ENCODE measurements around the gene NIF3L1. TPM values are rescaled to one million over a fixed set of nuclear protein-coding genes. Genes with fewer than 3 reads are reported as not detected.

Gene NIF3L1
- total and polyA plus RNA-seq, 10 of the 15 experiments (the other 5 are each of a cell fraction or from before 2014, with no cell fraction given): 27.6 to 95.9 (median 53.8) TPM

DNA sequence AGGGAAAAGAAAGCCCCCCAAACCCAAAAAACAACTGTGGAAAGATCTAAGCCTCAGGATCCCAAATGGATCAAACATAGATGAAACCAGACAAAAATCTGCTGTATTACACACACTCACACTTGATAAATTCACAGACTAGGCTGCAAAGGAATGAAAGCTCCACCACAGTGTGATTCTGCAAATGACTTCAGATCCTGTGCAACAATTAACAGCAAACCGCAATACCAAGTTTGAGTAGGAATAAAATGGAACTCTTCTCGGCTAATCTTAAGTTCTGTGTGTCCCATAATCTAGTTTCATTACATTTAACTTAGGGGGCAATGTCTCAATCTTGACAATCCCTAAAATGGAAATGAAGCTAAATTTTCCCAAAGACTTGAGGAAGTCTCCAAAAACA is 36.6 kb upstream of the NIF3L1 start (continued):
- TF ChIP-seq CHD1 (IDR thresholded peaks at IDR 0.05; ENCODE audit: low read depth, low read length): no peak

DNA sequence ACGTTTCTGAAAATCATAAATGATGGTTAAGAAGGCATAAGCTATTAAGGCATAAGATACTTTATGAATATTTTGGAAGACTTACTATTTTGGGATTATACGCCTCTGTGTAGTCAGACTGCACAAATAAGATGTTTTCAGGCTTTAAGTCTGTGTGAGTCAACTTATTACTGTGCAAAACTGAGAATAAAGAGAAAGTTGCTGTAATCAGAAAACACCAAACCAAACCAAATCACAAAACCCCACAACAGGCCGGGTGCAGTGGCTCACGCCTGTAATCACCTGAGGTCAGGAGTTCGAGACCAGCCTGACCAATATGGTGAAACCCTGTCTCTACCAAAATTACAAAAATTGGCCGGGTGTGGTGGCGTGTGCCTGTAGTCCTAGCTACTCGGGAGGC is 32.4 kb upstream of the NIF3L1 start:
- peaks cover 5% of the 10 kb centered on the region; the same call in 1 of the 2 replicates for H4K20me1 ChIP-seq (ENCODE audit: control insufficient read depth, insufficient read depth)
- no peak for ATAC-seq
- no peaks in the 10 kb centered on the region for H3K4me1 ChIP-seq (ENCODE audit: control insufficient read depth, insufficient read depth, low read length)
- H3K4me2 ChIP-seq (ENCODE audit: control insufficient read depth, insufficient read depth): no peak overlapping the region
- WGBS (ENCODE audit: insufficient coverage, insufficient replicate concordance, low lambda C conversion rate, missing lambda C conversion rate): 88% methylated on average over 8 of the region's 8 CpGs
- no peaks in the 10 kb centered on the region for H3K27me3 ChIP-seq (replicated peaks in 1 of 2; ENCODE audit: control insufficient read depth in 2 of 2, insufficient read depth in 2 of 2, low read length in 1 of 2)
- RAD21 ChIA-PET (ENCODE audit: unreplicated experiment): no interaction called here
- no peak overlapping the region for H2AFZ ChIP-seq (ENCODE audit: control insufficient read depth, low read depth, low read length)
- no peak overlapping the region for H3K4me3 ChIP-seq
- peaks cover 16 to 61% of the 10 kb centered on the region in 2 experiments for H3K36me3 ChIP-seq (ENCODE audit: control insufficient read depth in 2 of 2, insufficient read depth in 2 of 2, low read length in 1 of 2)
- H3K79me2 ChIP-seq (ENCODE audit: control insufficient read depth, insufficient read depth, low read length): peaks cover 51% of the 10 kb centered on the region
- H3K27ac ChIP-seq (ENCODE audit: control insufficient read depth, insufficient read depth): no peak overlapping the region
- POLR2A ChIA-PET: interaction anchor here (1.5 kb wide), 1 partner anchor 41 kb away, joined by 4 read pairs; no protein-coding TSS in a partner anchor
- no peak for DNase-seq (ENCODE audit: low read depth, low spot score)
- CTCF ChIA-PET: interaction anchor here (1.0 to 1.2 kb wide), 2 partner anchors 11 to 30 kb away, joined by 3 to 5 read pairs; no protein-coding TSS in a partner anchor
- SMC1A ChIA-PET (ENCODE audit: uncharacterized antibody, unreplicated experiment): no interaction called here
- TF ChIP-seq KLF5 (IDR thresholded peaks at IDR 0.05; ENCODE audit: partially characterized antibody): no peak
- TF ChIP-seq SUPT20H (IDR thresholded peaks at IDR 0.05; ENCODE audit: borderline replicate concordance, control insufficient read depth, low read depth, low read length): no peak
- no peak for TF ChIP-seq RCOR1 (conservative IDR thresholded peaks at IDR 0.05; ENCODE audit: low read depth, low read length)
- peak; percentile 44; the same call in 1 of the 2 replicates for TF ChIP-seq POLR2AphosphoS5 (IDR thresholded peaks at IDR 0.05; ENCODE audit: low read length)
- FAIRE-seq: no peak
- no TSS peak for BruUV-seq (replicated peaks)
- in situ Hi-C loops (cut with MboI): no loop called here
- H3K9ac ChIP-seq (ENCODE audit: control insufficient read depth, insufficient read depth, low read length): no peak overlapping the region
- no peaks in the 10 kb centered on the region for H3K9me3 ChIP-seq (replicated peaks; ENCODE audit: control insufficient read depth, insufficient read depth, low read length)
- intact Hi-C loops (cut with micrococcal nuclease; ENCODE audit: unreplicated experiment): no loop called here
